GM12865 (cell line): Measurements from ENCODE around the gene NECTIN4.
A peak's percentile ranks its signal among the peaks of the same experiment; 100 is the strongest.

Source experiments
- DNase-seq: peaks from one replicate; pipeline ENCODE4 v3.0.0; 2010; ENCODE audit warnings: low read depth
- H3K4me3 ChIP-seq: 2 replicates; pipeline ENCODE4 v1.5.1; 2011; ENCODE audit warnings: mild to moderate bottlenecking, low read depth, low read length, control low read depth
- TF ChIP-seq, protein P1 (sequence below): IDR thresholded peaks from 2 replicates; pipeline ENCODE4 v1.5.1; 2011; ENCODE audit warnings: low read length, control low read depth, low read depth, inconsistent platforms; ENCODE audit not compliant: insufficient read depth; ENCODE audit errors: missing control alignments

The NECTIN4 gene

DNA sequence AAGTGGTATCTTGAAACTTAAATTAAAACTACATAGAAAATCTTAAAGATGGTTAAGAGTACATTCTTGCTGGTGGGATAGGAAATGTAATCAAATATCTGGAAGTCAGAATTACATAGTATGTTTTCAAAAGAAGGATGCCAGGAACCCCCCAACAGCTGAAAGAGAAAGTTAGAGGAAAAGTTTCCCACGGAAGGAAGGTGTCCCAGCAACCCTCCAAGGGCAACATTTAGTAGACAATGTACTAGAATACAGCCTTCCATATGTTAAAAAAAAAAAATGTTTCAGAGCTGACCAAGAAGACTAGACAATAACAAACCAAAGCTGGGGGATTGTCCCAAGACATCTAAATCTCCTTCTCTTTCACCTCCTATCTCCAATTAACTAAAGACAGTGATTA, 40.9 kb upstream of the NECTIN4 start:
- no peak for DNase-seq
- H3K4me3 ChIP-seq, result no peak overlapping the region
- TF ChIP-seq, protein P1, sequence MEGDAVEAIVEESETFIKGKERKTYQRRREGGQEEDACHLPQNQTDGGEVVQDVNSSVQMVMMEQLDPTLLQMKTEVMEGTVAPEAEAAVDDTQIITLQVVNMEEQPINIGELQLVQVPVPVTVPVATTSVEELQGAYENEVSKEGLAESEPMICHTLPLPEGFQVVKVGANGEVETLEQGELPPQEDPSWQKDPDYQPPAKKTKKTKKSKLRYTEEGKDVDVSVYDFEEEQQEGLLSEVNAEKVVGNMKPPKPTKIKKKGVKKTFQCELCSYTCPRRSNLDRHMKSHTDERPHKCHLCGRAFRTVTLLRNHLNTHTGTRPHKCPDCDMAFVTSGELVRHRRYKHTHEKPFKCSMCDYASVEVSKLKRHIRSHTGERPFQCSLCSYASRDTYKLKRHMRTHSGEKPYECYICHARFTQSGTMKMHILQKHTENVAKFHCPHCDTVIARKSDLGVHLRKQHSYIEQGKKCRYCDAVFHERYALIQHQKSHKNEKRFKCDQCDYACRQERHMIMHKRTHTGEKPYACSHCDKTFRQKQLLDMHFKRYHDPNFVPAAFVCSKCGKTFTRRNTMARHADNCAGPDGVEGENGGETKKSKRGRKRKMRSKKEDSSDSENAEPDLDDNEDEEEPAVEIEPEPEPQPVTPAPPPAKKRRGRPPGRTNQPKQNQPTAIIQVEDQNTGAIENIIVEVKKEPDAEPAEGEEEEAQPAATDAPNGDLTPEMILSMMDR, result no peak

DNA sequence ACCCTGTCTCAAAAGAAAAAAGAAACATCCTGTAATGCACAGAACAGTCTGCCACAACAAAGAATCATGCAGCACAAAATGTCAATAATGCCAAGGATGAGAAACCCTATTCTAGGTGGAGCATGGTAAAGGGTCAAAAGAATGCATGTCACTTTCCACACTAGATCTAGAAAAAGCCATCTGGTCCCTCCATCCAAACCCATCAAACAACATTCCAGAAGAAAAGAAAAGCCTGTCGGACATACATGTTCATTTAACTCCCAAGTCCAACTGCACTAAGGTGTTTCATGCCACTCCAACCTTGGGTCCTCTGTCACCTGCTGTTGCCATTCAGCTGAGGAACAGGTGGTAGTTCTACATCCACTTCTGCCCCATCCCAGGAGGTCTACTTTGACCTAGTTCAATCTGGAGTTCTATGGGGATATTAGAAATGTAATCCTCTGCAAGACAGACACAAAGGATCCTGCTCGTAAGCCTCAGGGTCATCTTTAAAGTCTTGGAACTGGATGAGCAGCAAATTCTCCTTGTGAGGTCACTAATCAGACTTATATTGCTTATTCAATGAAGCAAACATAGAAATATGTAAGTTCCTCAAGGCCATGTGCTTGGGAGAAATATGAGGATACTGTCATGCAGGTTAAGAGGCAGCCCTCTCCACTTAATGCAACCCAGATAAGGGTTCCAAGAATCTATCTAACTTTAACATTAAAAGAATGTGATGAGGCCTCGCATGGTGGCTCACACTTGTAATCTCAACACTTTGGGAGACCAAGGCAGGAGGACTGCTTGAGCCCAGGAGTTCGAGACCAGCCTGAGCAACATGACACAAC, 39.4 kb upstream of the NECTIN4 start:
- DNase-seq, result no peak
- TF ChIP-seq, protein P1, result no peak
- H3K4me3 ChIP-seq, result no peak overlapping the region

DNA sequence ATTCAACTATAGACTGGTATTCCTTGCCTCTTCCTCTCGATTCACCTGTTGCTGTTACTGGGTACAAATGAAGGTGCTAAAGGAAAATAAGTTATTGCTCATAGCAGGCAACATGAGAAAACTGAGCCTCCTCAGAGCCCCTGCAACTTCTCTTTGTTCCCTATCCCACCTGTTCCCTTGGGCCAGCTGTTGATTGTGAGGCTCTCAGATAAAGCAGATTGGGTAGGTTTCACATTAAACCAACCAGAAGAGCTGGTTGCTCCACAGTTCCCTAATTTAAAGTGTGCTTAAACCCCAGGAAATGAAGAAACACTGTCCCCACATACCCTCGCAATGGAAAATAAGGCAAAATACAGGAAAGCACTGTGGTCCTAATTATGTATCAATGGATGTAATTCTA, 38.3 kb upstream of the NECTIN4 start:
- no peak overlapping the region for H3K4me3 ChIP-seq
- DNase-seq, result no peak
- TF ChIP-seq, protein P1, result no peak

DNA sequence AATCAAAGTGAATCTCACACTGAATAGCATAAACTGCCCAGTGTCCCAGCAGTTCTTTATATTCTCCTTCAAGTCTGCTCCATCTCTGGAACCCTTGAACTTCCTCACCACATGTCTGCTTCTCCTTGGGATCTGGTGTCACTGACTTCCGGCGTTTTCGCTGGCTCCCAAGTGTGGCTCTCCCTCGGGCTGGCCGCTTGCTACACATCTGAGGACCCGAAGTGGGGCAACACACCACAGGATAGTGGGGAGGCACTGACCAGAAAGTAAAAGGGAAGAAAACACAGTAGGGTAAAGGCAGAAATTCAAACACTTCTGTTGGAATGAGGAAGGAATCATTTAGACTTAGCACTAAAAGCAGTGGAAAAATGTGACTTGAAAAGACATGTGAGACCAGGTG, 33.6 kb upstream of the NECTIN4 start:
- no peak overlapping the region for H3K4me3 ChIP-seq
- DNase-seq, result no peak
- TF ChIP-seq, protein P1, result no peak

DNA sequence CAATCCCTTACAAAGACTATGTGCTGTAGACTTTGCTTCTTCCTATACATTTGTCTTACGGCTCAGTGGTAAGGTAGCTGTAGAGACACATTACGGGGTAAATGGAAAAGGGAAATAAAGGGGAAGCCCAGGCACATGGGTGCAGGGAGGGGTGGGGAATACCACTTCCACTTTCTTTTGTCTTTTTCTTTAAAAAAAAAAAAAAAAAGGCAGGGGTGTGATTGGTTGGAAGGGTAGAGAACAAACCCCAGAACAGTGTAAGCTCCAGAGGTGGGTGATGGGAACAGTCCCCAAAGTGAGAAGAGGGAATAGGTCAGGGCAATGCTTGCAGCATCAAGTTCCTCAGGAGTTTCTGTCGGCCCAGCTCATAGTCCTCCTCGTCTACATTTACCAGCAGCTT, 32.5 kb upstream of the NECTIN4 start:
- TF ChIP-seq, protein P1, result no peak
- no peak overlapping the region for H3K4me3 ChIP-seq
- peak; percentile 17 for DNase-seq

DNA sequence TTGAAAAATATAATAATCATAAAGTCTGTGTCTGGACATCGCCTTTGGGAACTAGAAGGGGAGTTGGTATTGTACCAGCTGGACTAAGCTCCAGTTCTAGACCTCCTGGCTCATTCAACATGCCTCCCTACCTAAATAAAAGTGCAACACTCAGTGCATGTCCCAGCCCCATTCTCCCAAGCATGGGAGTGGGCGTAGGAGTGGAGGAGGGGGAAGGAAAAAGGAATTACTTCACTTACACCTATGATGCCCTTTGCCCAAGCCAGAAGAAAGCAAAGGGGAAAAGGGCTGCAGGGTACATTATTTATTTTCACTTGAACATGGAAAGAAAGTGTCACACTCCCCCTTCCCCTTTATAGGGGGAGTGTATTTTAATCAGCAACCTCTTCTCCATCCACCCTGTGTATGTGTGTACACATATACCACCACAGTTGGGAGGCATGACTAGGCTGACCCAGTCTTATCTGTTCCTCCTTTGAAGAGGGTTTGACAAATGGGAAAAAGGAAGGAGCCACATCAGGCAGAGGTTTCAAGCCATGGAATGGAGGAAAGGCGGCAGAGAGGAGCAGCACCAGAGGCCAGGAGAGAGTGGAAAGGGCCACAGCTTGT, 31.8 kb upstream of the NECTIN4 start:
- no peak overlapping the region for H3K4me3 ChIP-seq
- TF ChIP-seq, protein P1, result no peak
- DNase-seq, result no peak
